GM12878 (cell line): ENCODE data around the gene MAPKAP1. TPM values are rescaled to one million over a fixed set of nuclear protein-coding genes. Genes with fewer than 3 reads are reported as not detected.

Source experiments
- ATAC-seq: fragments of 200-7000 bp; cut with Tn5 transposase; 3 replicates; pipeline ENCODE4 v1.9.1; 2020; ENCODE audit warnings: mild to moderate bottlenecking, moderate library complexity
- BruUV-seq: library from RNA; stranded (reverse); fragments of 400-500 nt; replicated peaks from 2 replicates; lab custom pipeline; 2021; lab: Mats Ljungman, UMichigan
- CTCF ChIA-PET: fragments of 300-600 bp; sonication (Branson Sonifier 250); formaldehyde crosslinking; extraction: SDS; loops from one replicate; lab custom pipeline; 2021; ENCODE audit warnings: inconsistent platforms; lab: Yijun Ruan, JAX
- POLR2A ChIA-PET: fragments of 350-600 bp; formaldehyde crosslinking; extraction: SDS; loops from one replicate; lab custom pipeline; 2021; ENCODE audit warnings: inconsistent platforms; lab: Charles Lee
- RAD21 ChIA-PET: fragments of 300-600 bp; sonication (Branson Sonifier 250); formaldehyde crosslinking; loops from one replicate; lab custom pipeline; 2023; ENCODE audit warnings: antibody characterized with exemption; ENCODE audit not compliant: unreplicated experiment; lab: Charles Lee
- SMC1A ChIA-PET: fragments of 300-600 bp; sonication (Branson Sonifier 250); formaldehyde crosslinking; loops from one replicate; lab custom pipeline; 2023; ENCODE audit not compliant: unreplicated experiment, uncharacterized antibody; lab: Charles Lee
- DNase-seq: peaks from one replicate; pipeline ENCODE4 v3.0.0-alpha.2; 2011; ENCODE audit warnings: low read depth, low spot score
- FAIRE-seq: peaks from 3 replicates; lab custom pipeline; 2011; peaks lifted over from hg19 to GRCh38; lab: Jason Lieb, UNC
- H2AFZ ChIP-seq: 2 replicates; pipeline ENCODE4 v1.6.0; 2011; ENCODE audit warnings: low read depth, low read length, control low read depth; ENCODE audit not compliant: control insufficient read depth
- H3K27ac ChIP-seq: 2 replicates; pipeline ENCODE4 v1.5.1; 2011; ENCODE audit warnings: control low read depth; ENCODE audit not compliant: control insufficient read depth, insufficient read depth
- H3K27me3 ChIP-seq, 2 experiments: replicated peaks in 1 of 2; 2 replicates each; pipeline versions ENCODE4 v1.6.0 to v1.6.1; 2011; ENCODE audit warnings: low read length in 1 of 2; ENCODE audit not compliant: control insufficient read depth in 2 of 2, insufficient read depth in 2 of 2
- H3K36me3 ChIP-seq, 2 experiments: 2 replicates each; pipeline ENCODE4 v1.5.1; 2011; ENCODE audit warnings: low read length in 1 of 2; ENCODE audit not compliant: control insufficient read depth in 2 of 2, insufficient read depth in 2 of 2
- H3K4me1 ChIP-seq: 2 replicates; pipeline ENCODE4 v1.6.1; 2011; ENCODE audit warnings: mild to moderate bottlenecking, low read length, moderate library complexity, mixed read lengths; ENCODE audit not compliant: control insufficient read depth, insufficient read depth
- H3K4me2 ChIP-seq: 2 replicates; pipeline ENCODE4 v1.6.0; 2011; ENCODE audit warnings: control low read depth; ENCODE audit not compliant: control insufficient read depth, insufficient read depth
- H3K4me3 ChIP-seq: fragments of 200-600 bp; sonication (generic); 2 replicates; pipeline ENCODE4 v1.5.1; 2016
- H3K79me2 ChIP-seq: 2 replicates; pipeline ENCODE4 v1.6.0; 2011; ENCODE audit warnings: low read length; ENCODE audit not compliant: control insufficient read depth, insufficient read depth
- H3K9ac ChIP-seq: 2 replicates; pipeline ENCODE4 v1.8.0; 2011; ENCODE audit warnings: low read length, control low read depth, mixed read lengths; ENCODE audit not compliant: control insufficient read depth, insufficient read depth
- H3K9me3 ChIP-seq: replicated peaks from 3 replicates; pipeline ENCODE4 v1.5.1; 2011; ENCODE audit warnings: mild to moderate bottlenecking, low read length; ENCODE audit not compliant: control insufficient read depth, insufficient read depth
- H4K20me1 ChIP-seq: 2 replicates; pipeline ENCODE4 v1.6.0; 2011; ENCODE audit not compliant: control insufficient read depth, insufficient read depth
- HDAC6 ChIP-seq: fragments of 200-600 bp; sonication (generic); IDR thresholded peaks from one replicate; pipeline ENCODE4 v1.8.0; 2017; ENCODE audit warnings: antibody characterized with exemption; ENCODE audit not compliant: unreplicated experiment
- IKZF1 ChIP-seq: fragments of 450-650 bp; conservative IDR thresholded peaks from 2 replicates; pipeline ENCODE4 v1.6.1; 2017; ENCODE audit warnings: antibody characterized with exemption, mild to moderate bottlenecking
- JUND ChIP-seq: IDR thresholded peaks from 2 replicates; pipeline ENCODE4 v1.6.1; 2012; ENCODE audit warnings: low read depth, mild to moderate bottlenecking, low read length, improper control_type of control experiment, moderate library complexity
- KAT2A ChIP-seq: conservative IDR thresholded peaks from 2 replicates; pipeline ENCODE4 v1.6.1; 2011; ENCODE audit warnings: low read depth, low read length; ENCODE audit not compliant: control insufficient read depth
- MXI1 ChIP-seq: fragments of 150-350 bp; IDR thresholded peaks from 2 replicates; pipeline ENCODE4 v1.6.1; 2011; ENCODE audit warnings: low read depth, mild to moderate bottlenecking, inconsistent platforms, low read length, improper control_type of control experiment
- POLR2A ChIP-seq: IDR thresholded peaks from 2 replicates; pipeline ENCODE4 v1.6.1; 2011; ENCODE audit warnings: low read depth, mild to moderate bottlenecking, low read length
- POLR2AphosphoS2 ChIP-seq: IDR thresholded peaks from 2 replicates; pipeline ENCODE4 v1.6.1; 2011; ENCODE audit warnings: low read depth, mild to moderate bottlenecking, low read length, improper control_type of control experiment, moderate library complexity
- SRF ChIP-seq, 2 experiments: IDR thresholded peaks; 2 replicates each; pipeline ENCODE4 v1.6.1; 2011; ENCODE audit warnings: low read depth in 2 of 2, low read length in 2 of 2, mild to moderate bottlenecking in 1 of 2, moderate library complexity in 1 of 2
- ZBTB33 ChIP-seq: fragments of 450-650 bp; IDR thresholded peaks from 2 replicates; pipeline ENCODE4 v1.6.1; 2017; ENCODE audit warnings: mild to moderate bottlenecking
- WGBS: methylation state at CpG from one replicate; pipeline ENCODE4 v1.1.6; 2016; ENCODE audit warnings: low lambda C conversion rate; ENCODE audit not compliant: insufficient replicate concordance, insufficient coverage; ENCODE audit errors: missing lambda C conversion rate; 5-methylcytosine and 5-hydroxymethylcytosine counted together
- in situ Hi-C: fragments of 300-500 bp; cut with MboI; formaldehyde crosslinking; loops from 9 replicates; pipeline ENCODE4 v1.14.3; 2018; ENCODE audit warnings: mixed read lengths
- intact Hi-C: fragments of 100-400 bp; cut with micrococcal nuclease; formaldehyde crosslinking; loops from one replicate; pipeline ENCODE4 v1.14.2; 2022; ENCODE audit not compliant: unreplicated experiment
- polyA plus RNA-seq, 11 experiments: library from polyadenylated mRNA; depleted of rRNA in 4 of 11; unstranded in 6 of 11; stranded (reverse) in 5 of 11; fragments of >200 nt; fragmentation: Nextera tagmentation in 4 of 11; fragmentation: Illumina TruSeq in 1 of 11; extraction: Ambion mirVana in 4 of 11; extraction: Trizol in 1 of 11; gene quantifications; 1 replicate in 1 of 11; 2 replicates in 10 of 11; pipeline versions ENCODE4 v1.2.1 to v1.2.3, GENCODE V29; 2011 to 2016; ENCODE audit warnings: inconsistent platforms in 2 of 11, missing spikeins in 2 of 11, low read depth in 1 of 11
- total RNA-seq, 4 experiments: library from RNA; depleted of rRNA in 3 of 4; stranded (reverse); fragments of >200 nt in 3 of 4; fragmentation: Illumina TruSeq in 1 of 4; extraction: Trizol in 1 of 4; gene quantifications; 2 replicates each; pipeline versions ENCODE4 v1.2.1 to v1.2.3, GENCODE V29; 2013 to 2021
- TF ChIP-seq, protein P1 (sequence below): fragments of 450-650 bp; IDR thresholded peaks from 2 replicates; pipeline ENCODE4 v1.6.1; 2016; ENCODE audit warnings: mild to moderate bottlenecking

Gene MAPKAP1
- total and polyA plus RNA-seq, 10 of the 15 experiments (the other 5 are each of a cell fraction or from before 2014, with no cell fraction given): 5.1 to 188 (median 105) TPM

DNA sequence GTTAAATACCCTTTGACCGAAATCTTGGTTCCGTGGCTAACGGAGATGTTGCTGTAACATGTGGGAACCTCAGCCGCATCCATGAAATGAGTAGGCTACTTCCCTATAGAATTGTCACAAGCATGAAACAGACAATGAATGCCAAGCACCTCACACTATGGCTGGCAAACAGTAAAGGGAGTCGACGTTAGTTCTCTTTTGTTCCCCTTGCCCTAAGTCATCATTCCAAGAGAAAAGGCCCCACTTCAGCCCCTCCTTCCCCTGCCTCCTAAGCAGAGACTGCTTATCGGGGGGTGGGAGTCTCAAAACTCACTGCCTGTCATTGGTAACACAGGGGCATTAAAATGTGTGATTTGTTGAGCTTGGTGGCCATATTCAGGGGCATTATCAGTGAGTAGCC lies 159.6 kb downstream of the MAPKAP1 start:
- FAIRE-seq: no peak
- Histone ChIP-seq H3K4me2 (no peak overlapping the region), H2AFZ (no peak overlapping the region), H3K36me3 (peaks cover 3 to 4% of the 10 kb centered on the region in 2 experiments), H3K27me3 (no peaks in the 10 kb centered on the region), H3K27ac (no peak overlapping the region), H3K4me3 (no peak overlapping the region)
- intact Hi-C loops (no loop called here), in situ Hi-C loops (no loop called here)
- no peak for DNase-seq
- SMC1A ChIA-PET: interaction anchor here (1.0 to 1.3 kb wide), 3 partner anchors 14 to 133 kb away, joined by 3 read pairs; no protein-coding TSS in a partner anchor
- no peak for TF ChIP-seq POLR2A
- TF ChIP-seq ZBTB33: no peak
- no peak for TF ChIP-seq POLR2AphosphoS2
- TF ChIP-seq KAT2A: no peak
- TF ChIP-seq SRF (IDR thresholded peaks at IDR 0.05; ENCODE audit: low read depth in 2 of 2, low read length in 2 of 2): no peak
- TF ChIP-seq, protein P1, sequence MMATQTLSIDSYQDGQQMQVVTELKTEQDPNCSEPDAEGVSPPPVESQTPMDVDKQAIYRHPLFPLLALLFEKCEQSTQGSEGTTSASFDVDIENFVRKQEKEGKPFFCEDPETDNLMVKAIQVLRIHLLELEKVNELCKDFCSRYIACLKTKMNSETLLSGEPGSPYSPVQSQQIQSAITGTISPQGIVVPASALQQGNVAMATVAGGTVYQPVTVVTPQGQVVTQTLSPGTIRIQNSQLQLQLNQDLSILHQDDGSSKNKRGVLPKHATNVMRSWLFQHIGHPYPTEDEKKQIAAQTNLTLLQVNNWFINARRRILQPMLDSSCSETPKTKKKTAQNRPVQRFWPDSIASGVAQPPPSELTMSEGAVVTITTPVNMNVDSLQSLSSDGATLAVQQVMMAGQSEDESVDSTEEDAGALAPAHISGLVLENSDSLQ: no peak
- TF ChIP-seq IKZF1: no peak
- TF ChIP-seq JUND: no peak
- no peak for TF ChIP-seq HDAC6
- TF ChIP-seq MXI1: no peak
- TF ChIP-seq, all 136 proteins: peak for 0
- Histone ChIP-seq H3K79me2 (no peaks in the 10 kb centered on the region), H4K20me1 (no peaks in the 10 kb centered on the region), H3K9me3 (no peaks in the 10 kb centered on the region), H3K9ac (no peak overlapping the region), H3K4me1 (no peaks in the 10 kb centered on the region)
- ChIA-PET POLR2A (no interaction called here), CTCF (interaction anchor here (0.6 to 1.5 kb wide), 2 partner anchors 11 to 26 kb away, joined by 4 to 6 read pairs; no protein-coding TSS in a partner anchor), RAD21 (no interaction called here)
- no peak for ATAC-seq
- 97% methylated on average over 7 of the region's 7 CpGs for WGBS
- no TSS peak for BruUV-seq
